RWPE1 (cell line): ENCODE data around the gene AGTPBP1.

Source experiments
- CTCF ChIA-PET: fragments of 350-600 bp; sonication (Branson Sonifier 250); formaldehyde crosslinking; extraction: SDS; loops from one replicate; lab custom pipeline; 2021; lab: Yijun Ruan, JAX
- POLR2A ChIA-PET: fragments of 400-600 bp; formaldehyde crosslinking; extraction: SDS; loops from one replicate; lab custom pipeline; 2020; ENCODE audit warnings: antibody characterized with exemption; ENCODE audit not compliant: low non-redundant PET; lab: Yijun Ruan, JAX
- DNase-seq: peaks from one replicate; pipeline ENCODE4 v3.0.0; 2012; ENCODE audit warnings: low spot score
- H3K27ac ChIP-seq: fragments of 450-650 bp; 2 replicates; pipeline ENCODE4 v1.5.1; 2017
- CTCF ChIP-seq: fragments of 450-650 bp; conservative IDR thresholded peaks from 2 replicates; pipeline ENCODE4 v1.5.1; 2017; ENCODE audit warnings: low read depth, mild to moderate bottlenecking

AGTPBP1 gene

GRCh38 chr9:85717220-85717619 is 24.5 kb downstream of the AGTPBP1 start:
- no peak for TF ChIP-seq CTCF
- no peak overlapping the region for H3K27ac ChIP-seq
- ChIA-PET CTCF (interaction anchor here (1.6 kb wide), 1 partner anchor 19 kb away, joined by 3 read pairs; no protein-coding TSS in a partner anchor), POLR2A (no interaction called here)
- DNase-seq: no peak

GRCh38 chr9:85716031-85716877 is 25.5 kb downstream of the AGTPBP1 start:
- DNase-seq: no peak
- H3K27ac ChIP-seq: no peak overlapping the region
- POLR2A ChIA-PET: interaction anchor here (0.6 kb wide), 1 partner anchor 80 kb away, joined by 20 read pairs; no protein-coding TSS in a partner anchor
- no peak for TF ChIP-seq CTCF
- CTCF ChIA-PET: interaction anchor here (0.6 to 1.6 kb wide), 4 partner anchors 13 to 25 kb away, joined by 3 read pairs; no protein-coding TSS in a partner anchor

GRCh38 chr9:85715587-85715986 is 26.2 kb downstream of the AGTPBP1 start:
- ChIA-PET POLR2A (no interaction called here), CTCF (interaction anchor here (1.2 to 1.6 kb wide), 2 partner anchors 14 to 17 kb away, joined by 3 read pairs; no protein-coding TSS in a partner anchor)
- no peak for DNase-seq
- TF ChIP-seq CTCF: no peak
- H3K27ac ChIP-seq: no peak overlapping the region

- DNase-seq: no peak
- POLR2A ChIA-PET: no interaction called here
- no peak for TF ChIP-seq CTCF
- no peak overlapping the region for H3K27ac ChIP-seq
- CTCF ChIA-PET: no interaction called here
Observed at GRCh38 chr9:85713897-85714296, 27.9 kb downstream of the AGTPBP1 start.

- no peak for TF ChIP-seq CTCF
- CTCF ChIA-PET: no interaction called here
- POLR2A ChIA-PET: no interaction called here
- no peak for DNase-seq
- no peak overlapping the region for H3K27ac ChIP-seq
Observed at GRCh38 chr9:85704744-85705143, 37.0 kb downstream of the AGTPBP1 start.

GRCh38 chr9:85703398-85703797 is 38.4 kb downstream of the AGTPBP1 start:
- ChIA-PET POLR2A (no interaction called here), CTCF (no interaction called here)
- no peak for DNase-seq
- H3K27ac ChIP-seq: no peak overlapping the region
- no peak for TF ChIP-seq CTCF
